Liver (tissue), 9 donors: ENCODE data around the gene NTMT2. TPM values are rescaled to one million over a fixed set of nuclear protein-coding genes. Genes with fewer than 3 reads are reported as not detected.

Experiments
- DNase-seq: peaks from one replicate; pipeline ENCODE4 v3.0.0-alpha.2; 2017; ENCODE audit warnings: low spot score
- H3K27ac ChIP-seq, 2 donors: one replicate each; pipeline ENCODE4 v1.7.0; 2013; ENCODE audit warnings: inconsistent platforms in 2 of 2, low read length in 2 of 2, control low read depth in 1 of 2, low read depth in 1 of 2, mild to moderate bottlenecking in 1 of 2
- H3K27me3 ChIP-seq, 4 donors: one replicate each; pipeline versions ENCODE4 v1.6.1 to v1.7.0; 2013; ENCODE audit warnings: low read length in 3 of 4, inconsistent platforms in 1 of 4, mild to moderate bottlenecking in 1 of 4, moderate library complexity in 1 of 4; ENCODE audit not compliant: control insufficient read depth in 4 of 4, insufficient read depth in 4 of 4
- H3K36me3 ChIP-seq, 4 donors: one replicate each; pipeline versions ENCODE4 v1.6.1 to v1.7.0; 2013; ENCODE audit warnings: low read length in 3 of 4, mild to moderate bottlenecking in 3 of 4, low read depth in 1 of 4, moderate library complexity in 1 of 4; ENCODE audit not compliant: control insufficient read depth in 4 of 4, insufficient read depth in 3 of 4
- H3K4me1 ChIP-seq, 4 donors: one replicate each; pipeline versions ENCODE4 v1.6.1 to v1.7.0; 2013; ENCODE audit warnings: low read length in 3 of 4, mild to moderate bottlenecking in 3 of 4, moderate library complexity in 1 of 4; ENCODE audit not compliant: control insufficient read depth in 4 of 4, insufficient read depth in 4 of 4
- H3K4me3 ChIP-seq, 3 donors: one replicate each; pipeline versions ENCODE4 v1.6.1 to v1.7.0; 2013; ENCODE audit warnings: low read length in 3 of 3, control low read depth in 1 of 3, low read depth in 1 of 3, mild to moderate bottlenecking in 1 of 3
- H3K9ac ChIP-seq, 2 donors: one replicate each; pipeline ENCODE4 v1.7.0; 2013; ENCODE audit warnings: low read length in 2 of 2, mild to moderate bottlenecking in 2 of 2, moderate library complexity in 2 of 2, control low read depth in 1 of 2, low read depth in 1 of 2
- H3K9me3 ChIP-seq, 4 donors: one replicate each; pipeline versions ENCODE4 v1.6.1 to v1.7.0; 2013; ENCODE audit warnings: low read length in 3 of 4; ENCODE audit not compliant: control insufficient read depth in 4 of 4
- ATF3 ChIP-seq: IDR thresholded peaks from 2 replicates; pipeline ENCODE4 v1.6.1; 2016; ENCODE audit warnings: antibody characterized with exemption
- CTCF ChIP-seq: fragments of 150-350 bp; IDR thresholded peaks from 2 replicates; pipeline ENCODE4 v1.5.1; 2017; ENCODE audit warnings: improper control_type of control experiment, low read depth, low read length; ENCODE audit not compliant: missing input control
- FOXA1 ChIP-seq: IDR thresholded peaks from 2 replicates; pipeline ENCODE4 v1.6.1; 2016; ENCODE audit warnings: antibody characterized with exemption
- FOXA2 ChIP-seq: IDR thresholded peaks from 2 replicates; pipeline ENCODE4 v1.6.1; 2016; ENCODE audit warnings: antibody characterized with exemption
- GABPA ChIP-seq, 2 donors: IDR thresholded peaks in 1 of 2; conservative IDR thresholded peaks in 1 of 2; 2 replicates each; pipeline ENCODE4 v1.6.1; 2016; ENCODE audit warnings: antibody characterized with exemption in 2 of 2, mild to moderate bottlenecking in 1 of 2, moderate library complexity in 1 of 2
- HNF4A ChIP-seq, 2 donors: conservative IDR thresholded peaks; 2 replicates each; pipeline ENCODE4 v1.6.1; 2016; ENCODE audit warnings: antibody characterized with exemption in 2 of 2, mild to moderate bottlenecking in 2 of 2
- HNF4G ChIP-seq: IDR thresholded peaks from 2 replicates; pipeline ENCODE4 v1.6.1; 2016; ENCODE audit warnings: antibody characterized with exemption
- JUND ChIP-seq, 2 donors: IDR thresholded peaks; 2 replicates each; pipeline ENCODE4 v1.6.1; 2016; ENCODE audit warnings: antibody characterized with exemption in 2 of 2
- MAX ChIP-seq: IDR thresholded peaks from 2 replicates; pipeline ENCODE4 v1.6.1; 2016; ENCODE audit warnings: antibody characterized with exemption
- NR2F2 ChIP-seq: IDR thresholded peaks from 2 replicates; pipeline ENCODE4 v1.6.1; 2016; ENCODE audit warnings: antibody characterized with exemption
- RAD21 ChIP-seq, 2 donors: IDR thresholded peaks; 2 replicates each; pipeline ENCODE4 v1.6.1; 2016; ENCODE audit warnings: antibody characterized with exemption in 2 of 2, mild to moderate bottlenecking in 2 of 2
- REST ChIP-seq: IDR thresholded peaks from 2 replicates; pipeline ENCODE4 v1.6.1; 2016; ENCODE audit warnings: antibody characterized with exemption, mild to moderate bottlenecking
- RXRA ChIP-seq, 2 donors: IDR thresholded peaks; 2 replicates each; pipeline ENCODE4 v1.6.1; 2017 to 2018; ENCODE audit warnings: antibody characterized with exemption in 2 of 2, mild to moderate bottlenecking in 1 of 2
- SP1 ChIP-seq: IDR thresholded peaks from 2 replicates; pipeline ENCODE4 v1.6.1; 2018; ENCODE audit warnings: antibody characterized with exemption, mild to moderate bottlenecking
- TAF1 ChIP-seq: conservative IDR thresholded peaks from 2 replicates; pipeline ENCODE4 v1.6.1; 2016; ENCODE audit warnings: antibody characterized with exemption, mild to moderate bottlenecking
- YY1 ChIP-seq: IDR thresholded peaks from 2 replicates; pipeline ENCODE4 v1.6.1; 2016; ENCODE audit warnings: antibody characterized with exemption, mild to moderate bottlenecking
- ZBTB33 ChIP-seq: IDR thresholded peaks from 2 replicates; pipeline ENCODE4 v1.6.1; 2016; ENCODE audit warnings: antibody characterized with exemption
- WGBS: extraction: QIAGEN DNeasy Blood & Tissue Kit; methylation state at CpG from one replicate; pipeline ENCODE4 v1.1.7; 2013; 5-methylcytosine and 5-hydroxymethylcytosine counted together
- polyA plus RNA-seq, 2 donors: library from polyadenylated mRNA; stranded (reverse) in 1 of 2; unstranded in 1 of 2; fragments of 200-250 nt in 1 of 2; fragments of >200 nt in 1 of 2; fragmentation: Nextera tagmentation in 1 of 2; extraction: Ambion mirVana in 1 of 2; gene quantifications; one replicate each; pipeline versions ENCODE4 v1.2.1 to v1.2.3, GENCODE V29; 2013 to 2015
- total RNA-seq, 2 donors: library from RNA; depleted of rRNA; stranded (reverse); fragments of >200 nt; gene quantifications; one replicate each; pipeline ENCODE4 v1.2.3, GENCODE V29; 2014
- donor health status: healthy.
- donor health status: healthy.
- donor health status: healthy.
- donor health status: healthy.
- donor health status: healthy.

NTMT2 gene
- total and polyA plus RNA-seq, 4 donors: not detected

- TF ChIP-seq ZBTB33 (no peak), MAX (no peak)
Observed at GRCh38 chr1:170164103-170164763, 18.5 kb downstream of the NTMT2 start (continued).

- Histone ChIP-seq H3K27me3 (no peaks in the 10 kb centered on the region), H3K4me1 (no peaks in the 10 kb centered on the region), H3K9ac (no peak overlapping the region), H3K27ac (no peak overlapping the region), H3K9me3 (no peaks in the 10 kb centered on the region), H3K36me3 (no peaks in the 10 kb centered on the region), H3K4me3 (no peak overlapping the region)
- DNase-seq: no peak
- 79% methylated on average over 7 of the region's 7 CpGs for WGBS
- TF ChIP-seq RAD21 (IDR thresholded peaks at IDR 0.05) (no peak), JUND (IDR thresholded peaks at IDR 0.05) (no peak), HNF4A (conservative IDR thresholded peaks at IDR 0.05) (no peak), CTCF (no peak), ATF3 (no peak), SP1 (no peak), REST (no peak), NR2F2 (no peak), HNF4G (no peak), FOXA2 (no peak), RXRA (IDR thresholded peaks at IDR 0.05) (no peak), YY1 (no peak), MAX (no peak), GABPA (IDR thresholded peaks at IDR 0.05 in 1 of 2, conservative IDR thresholded peaks at IDR 0.05 in 1 of 2) (no peak), FOXA1 (no peak), TAF1 (no peak)
Observed at GRCh38 chr1:170166518-170167180, 20.9 kb downstream of the NTMT2 start.
